PC-9 (cell line): ENCODE results near the gene BBX. TPM values are rescaled to one million over a fixed set of nuclear protein-coding genes. Genes with fewer than 3 reads are reported as not detected.

Source experiments
- BruUV-seq: library from RNA; stranded (reverse); fragments of 400-500 nt; replicated peaks from 2 replicates; lab custom pipeline; 2021; lab: Mats Ljungman, UMichigan
- CTCF ChIA-PET: fragments of 300-600 bp; sonication (Branson Sonifier 250); formaldehyde crosslinking; loops from one replicate; lab custom pipeline; 2022; ENCODE audit warnings: antibody characterized with exemption; lab: Charles Lee
- POLR2A ChIA-PET: fragments of 300-600 bp; sonication (Branson Sonifier 250); formaldehyde crosslinking; loops from one replicate; lab custom pipeline; 2022; ENCODE audit warnings: antibody characterized with exemption; ENCODE audit not compliant: unreplicated experiment; lab: Charles Lee
- DNase-seq, 2 experiments: peaks; one replicate each; pipeline versions ENCODE4 v3.0.0 to v3.0.0-alpha.2; 2015 to 2022; ENCODE audit warnings: mixed read lengths in 1 of 2
- H2AFZ ChIP-seq: fragments of 200-600 bp; sonication (generic); 2 replicates; pipeline ENCODE4 v1.8.1; 2017; ENCODE audit warnings: antibody characterized with exemption
- H3F3A ChIP-seq: fragments of 200-600 bp; sonication (generic); 2 replicates; pipeline ENCODE4 v1.8.1; 2017; ENCODE audit warnings: antibody characterized with exemption, mild to moderate bottlenecking, low read depth; ENCODE audit not compliant: insufficient read depth
- H3K27ac ChIP-seq: fragments of 200-600 bp; sonication (generic); 2 replicates; pipeline ENCODE4 v1.6.1; 2016; ENCODE audit warnings: mixed run types
- H3K27me3 ChIP-seq: fragments of 200-600 bp; sonication (generic); 2 replicates; pipeline ENCODE4 v1.6.1; 2016; ENCODE audit warnings: low read depth, mixed run types; ENCODE audit not compliant: insufficient read depth
- H3K36me3 ChIP-seq: fragments of 200-600 bp; sonication (generic); 2 replicates; pipeline ENCODE4 v1.6.1; 2016; ENCODE audit warnings: low read depth, mixed run types
- H3K4me1 ChIP-seq: fragments of 200-600 bp; sonication (generic); replicated peaks from 2 replicates; pipeline ENCODE4 v1.6.1; 2016; ENCODE audit warnings: mixed run types; ENCODE audit not compliant: insufficient read depth
- H3K4me2 ChIP-seq: fragments of 200-600 bp; sonication (generic); 2 replicates; pipeline ENCODE4 v1.6.1; 2017; ENCODE audit warnings: mixed run types
- H3K4me3 ChIP-seq: fragments of 200-600 bp; sonication (generic); 2 replicates; pipeline ENCODE4 v1.6.1; 2016; ENCODE audit warnings: mixed run types
- H3K79me2 ChIP-seq: fragments of 200-600 bp; sonication (generic); 2 replicates; pipeline ENCODE4 v1.6.1; 2017; ENCODE audit warnings: low read depth, mixed run types
- H3K9me2 ChIP-seq: fragments of 200-600 bp; sonication (generic); 2 replicates; pipeline ENCODE4 v1.8.1; 2017; ENCODE audit warnings: mild to moderate bottlenecking; ENCODE audit not compliant: insufficient read depth
- H3K9me3 ChIP-seq: fragments of 200-600 bp; sonication (generic); 2 replicates; pipeline ENCODE4 v1.8.1; 2016; ENCODE audit warnings: low read depth; ENCODE audit not compliant: insufficient read depth
- H4K20me1 ChIP-seq: fragments of 200-600 bp; sonication (generic); 2 replicates; pipeline ENCODE4 v1.8.1; 2017; ENCODE audit not compliant: insufficient read depth
- CTCF ChIP-seq: fragments of 200-600 bp; sonication (generic); conservative IDR thresholded peaks from 2 replicates; pipeline ENCODE4 v1.6.1; 2017; ENCODE audit warnings: mixed run types, antibody characterized with exemption, mild to moderate bottlenecking, moderate library complexity
- EZH2 ChIP-seq: fragments of 200-600 bp; sonication (generic); IDR thresholded peaks from 2 replicates; pipeline ENCODE4 v1.8.0; 2017; ENCODE audit warnings: antibody characterized with exemption, low read depth
- intact Hi-C: fragments of 100-400 bp; cut with micrococcal nuclease; formaldehyde crosslinking; loops from one replicate; pipeline ENCODE4 v1.10.0; 2022; ENCODE audit not compliant: unreplicated experiment
- total RNA-seq: library from RNA; stranded (reverse); gene quantifications from 2 replicates; pipeline ENCODE4 v1.2.3, GENCODE V29; 2021

BBX gene
- total RNA-seq, 1 experiment from 2014 or later: 91.7 TPM

GRCh38 chr3:107705046-107705445 lies 182.3 kb downstream of the BBX start:
- CTCF ChIA-PET: interaction anchor here (0.6 to 0.7 kb wide), 2 partner anchors 43 to 46 kb away, joined by 3 read pairs; no protein-coding TSS in a partner anchor
- Histone ChIP-seq H3K9me2 (no peaks in the 10 kb centered on the region), H3K79me2 (no peaks in the 10 kb centered on the region), H3K4me3 (no peak overlapping the region), H3F3A (no peaks in the 10 kb centered on the region), H3K27ac (no peak overlapping the region), H4K20me1 (no peaks in the 10 kb centered on the region), H3K36me3 (no peaks in the 10 kb centered on the region), H2AFZ (no peak overlapping the region), H3K4me1 (no peaks in the 10 kb centered on the region), H3K4me2 (no peak overlapping the region), H3K9me3 (no peaks in the 10 kb centered on the region), H3K27me3 (no peaks in the 10 kb centered on the region)
- BruUV-seq: no TSS peak
- intact Hi-C loops: no loop called here
- POLR2A ChIA-PET: no interaction called here
- DNase-seq: no peak
- no peak for TF ChIP-seq CTCF
- TF ChIP-seq EZH2: no peak

- no peak overlapping the region for H3K4me2 ChIP-seq
- H3K9me2 ChIP-seq: no peaks in the 10 kb centered on the region
- H3K9me3 ChIP-seq: no peaks in the 10 kb centered on the region
- no peak overlapping the region for H2AFZ ChIP-seq
- BruUV-seq: no TSS peak
- no peak overlapping the region for H3K27ac ChIP-seq
- ChIA-PET CTCF (no interaction called here), POLR2A (no interaction called here)
- TF ChIP-seq CTCF (no peak), EZH2 (no peak)
- no peak overlapping the region for H3K4me3 ChIP-seq
- DNase-seq: peak in 1 of 2 experiments; percentile 12
- H3K4me1 ChIP-seq: no peaks in the 10 kb centered on the region
- H4K20me1 ChIP-seq: no peaks in the 10 kb centered on the region
- H3K27me3 ChIP-seq: no peaks in the 10 kb centered on the region
- H3K79me2 ChIP-seq: no peaks in the 10 kb centered on the region
- intact Hi-C loops: no loop called here
- no peaks in the 10 kb centered on the region for H3K36me3 ChIP-seq
- no peaks in the 10 kb centered on the region for H3F3A ChIP-seq
These were observed 188.1 kb downstream of the BBX start for GRCh38 chr3:107710851-107711250.

GRCh38 chr3:107716734-107717133 lies 194.0 kb downstream of the BBX start:
- TF ChIP-seq CTCF: no peak
- H3K27me3 ChIP-seq: no peaks in the 10 kb centered on the region
- intact Hi-C loops: no loop called here
- H2AFZ ChIP-seq: no peak overlapping the region
- no peaks in the 10 kb centered on the region for H3K79me2 ChIP-seq
- CTCF ChIA-PET: interaction anchor here (0.6 kb wide), 1 partner anchor 15 kb away, joined by 3 read pairs; no protein-coding TSS in a partner anchor
- no peaks in the 10 kb centered on the region for H3K4me1 ChIP-seq
- H3F3A ChIP-seq: no peaks in the 10 kb centered on the region
- POLR2A ChIA-PET: no interaction called here
- no peaks in the 10 kb centered on the region for H3K9me3 ChIP-seq
- H3K4me2 ChIP-seq: no peak overlapping the region
- no TSS peak for BruUV-seq
- DNase-seq: no peak
- 0 out of 2 replicates have a peak, but pooled peaks cover 5% of the 10 kb centered on the region for H4K20me1 ChIP-seq
- H3K9me2 ChIP-seq: no peaks in the 10 kb centered on the region
- no peak overlapping the region for H3K27ac ChIP-seq
- H3K4me3 ChIP-seq: no peak overlapping the region
- 0 out of 2 replicates have a peak, but pooled peaks cover 7% of the 10 kb centered on the region for H3K36me3 ChIP-seq
